Left ventricle myocardium superior (tissue), 1 donor: ENCODE data around the gene PKP2. TPM values are rescaled to one million over a fixed set of nuclear protein-coding genes. Genes with fewer than 3 reads are reported as not detected.
"Not testable (repeated sequence)": the region's sequence is repeated elsewhere in the genome, so short reads cannot be mapped to it uniquely, and the experiment has no call there.

Source experiments
- ATAC-seq: fragments of 200-7000 bp; cut with Tn5 transposase; one replicate; pipeline ENCODE4 v1.9.1; 2020; ENCODE audit warnings: mild to moderate bottlenecking, moderate library complexity
- DNase-seq: peaks from one replicate; pipeline ENCODE4 v3.0.0-alpha.2; 2020
- intact Hi-C: fragments of 100-400 bp; cut with micrococcal nuclease; formaldehyde crosslinking; loops from one replicate; pipeline ENCODE4 v1.11.0; 2022
- total RNA-seq: library from RNA; stranded (reverse); fragmentation: NEBNext Ultra II Directional; extraction: Animal tissue kit (Norgen Biotek cat#: 25700); gene quantifications from one replicate; pipeline ENCODE4 v1.2.1, GENCODE V29; 2021
- donor health status: DM: no; HTN: yes; CAD: no; lungs with severe emphysema.

The PKP2 gene
- total RNA-seq, 1 donor from 2014 or later, result 423 TPM

GRCh38 chr12:32874975-32875374, 21.6 kb downstream of the PKP2 start:
- intact Hi-C loops, result no loop called here
- DNase-seq (no peak), ATAC-seq (no peak)

- intact Hi-C loops, result no loop called here
- DNase-seq (no peak), ATAC-seq (no peak)
Observed at GRCh38 chr12:32874078-32874477, 22.5 kb downstream of the PKP2 start.

GRCh38 chr12:32872416-32872815, 24.2 kb downstream of the PKP2 start:
- ATAC-seq, DNase-seq, intact Hi-C loops: not testable (repeated sequence)

GRCh38 chr12:32870716-32871115, 25.9 kb downstream of the PKP2 start:
- no peak for ATAC-seq

GRCh38 chr12:32868885-32869284, 27.7 kb downstream of the PKP2 start:
- ATAC-seq (no peak), DNase-seq (no peak)
- intact Hi-C loops, result no loop called here

More at GRCh38 chr12:32870716-32871115, 25.9 kb downstream of the PKP2 start:
- no peak for DNase-seq
- intact Hi-C loops, result no loop called here

GRCh38 chr12:32864731-32865130, 31.8 kb downstream of the PKP2 start:
- intact Hi-C loops, result no loop called here
- ATAC-seq, result no peak

GRCh38 chr12:32863128-32863527, 33.4 kb downstream of the PKP2 start:
- ATAC-seq (peak; percentile 71), DNase-seq (no peak)

More at GRCh38 chr12:32864731-32865130, 31.8 kb downstream of the PKP2 start:
- DNase-seq, result no peak

GRCh38 chr12:32861658-32862057, 34.9 kb downstream of the PKP2 start:
- ATAC-seq, intact Hi-C loops, DNase-seq: not testable (repeated sequence)

More at GRCh38 chr12:32863128-32863527, 33.4 kb downstream of the PKP2 start:
- intact Hi-C loops, result no loop called here

GRCh38 chr12:32860192-32860591, 36.4 kb downstream of the PKP2 start:
- intact Hi-C loops, result no loop called here
- ATAC-seq (peak; percentile 27), DNase-seq (no peak)

GRCh38 chr12:32859389-32859788, 37.2 kb downstream of the PKP2 start:
- ATAC-seq, result no peak
- intact Hi-C loops, result no loop called here

GRCh38 chr12:32854716-32855115, 41.9 kb downstream of the PKP2 start:
- DNase-seq (no peak), ATAC-seq (peak; percentile 60)
- intact Hi-C loops, result no loop called here

More at GRCh38 chr12:32859389-32859788, 37.2 kb downstream of the PKP2 start:
- DNase-seq, result no peak

GRCh38 chr12:32854097-32854496, 42.5 kb downstream of the PKP2 start:
- ATAC-seq, result peak; percentile 95
- intact Hi-C loops, result no loop called here
- DNase-seq, result no peak

- intact Hi-C loops, result no loop called here
- ATAC-seq, result no peak
- DNase-seq, result no peak
Observed at GRCh38 chr12:32847287-32847686, 49.3 kb downstream of the PKP2 start.

GRCh38 chr12:32846053-32846452, 50.5 kb downstream of the PKP2 start:
- DNase-seq, result no peak
- intact Hi-C loops, result no loop called here
- ATAC-seq, result peak; percentile 65

- ATAC-seq (no peak), DNase-seq (no peak)
- intact Hi-C loops, result no loop called here
Observed at GRCh38 chr12:32843528-32844095, 53.0 kb downstream of the PKP2 start.

- ATAC-seq (no peak), DNase-seq (no peak)
- intact Hi-C loops, result no loop called here
Observed at GRCh38 chr12:32841061-32841460, 55.5 kb downstream of the PKP2 start.

GRCh38 chr12:32839828-32840227, 56.7 kb downstream of the PKP2 start:
- ATAC-seq, result no peak
- intact Hi-C loops, result no loop called here
- DNase-seq, result no peak

GRCh38 chr12:32837974-32838373, 58.6 kb downstream of the PKP2 start:
- intact Hi-C loops, result no loop called here
- ATAC-seq (no peak), DNase-seq (no peak)

GRCh38 chr12:32836710-32837109, 59.9 kb downstream of the PKP2 start:
- no peak for DNase-seq
- peak; percentile 51 for ATAC-seq
- intact Hi-C loops, result no loop called here

- intact Hi-C loops, result no loop called here
- DNase-seq (no peak), ATAC-seq (peak; percentile 21)
Observed at GRCh38 chr12:32834122-32834521, 62.5 kb downstream of the PKP2 start.

GRCh38 chr12:32828552-32828951, 68.0 kb downstream of the PKP2 start:
- ATAC-seq, result peak; percentile 27
- intact Hi-C loops, result no loop called here
- no peak for DNase-seq
